BE2C (cell line): ENCODE measurements around the gene PDGFC.

Experiments
- DNase-seq: peaks from one replicate; pipeline ENCODE4 v3.0.0-alpha.2; 2020
- H3K27me3 ChIP-seq: fragments of 250-450 bp; sonication (Bioruptor Pico); 2 replicates; pipeline ENCODE4 v1.5.1; 2020; ENCODE audit warnings: mild to moderate bottlenecking
- H3K36me3 ChIP-seq: fragments of 250-450 bp; sonication (Bioruptor Pico); 2 replicates; pipeline ENCODE4 v1.5.1; 2020; ENCODE audit warnings: mild to moderate bottlenecking
- H3K4me1 ChIP-seq: fragments of 250-450 bp; sonication (Bioruptor Pico); 2 replicates; pipeline ENCODE4 v1.5.1; 2020
- H3K4me3 ChIP-seq: 2 replicates; pipeline ENCODE4 v1.5.1; 2011; ENCODE audit warnings: low read depth, low read length
- H3K9me3 ChIP-seq: fragments of 250-450 bp; sonication (Bioruptor Pico); 2 replicates; pipeline ENCODE4 v1.5.1; 2020
- CTCF ChIP-seq: IDR thresholded peaks from 2 replicates; pipeline ENCODE4 v1.5.1; 2012; ENCODE audit warnings: mild to moderate bottlenecking, low read depth, low read length

The PDGFC gene

GRCh38 chr4:156832886-156833285, 138.7 kb downstream of the PDGFC start:
- no peaks in the 10 kb centered on the region for H3K4me1 ChIP-seq
- no peak for TF ChIP-seq CTCF

GRCh38 chr4:156830351-156830750, 141.2 kb downstream of the PDGFC start:
- no peaks in the 10 kb centered on the region for H3K4me1 ChIP-seq
- DNase-seq = no peak
- no peaks in the 10 kb centered on the region for H3K27me3 ChIP-seq
- H3K9me3 ChIP-seq = no peaks in the 10 kb centered on the region
- H3K4me3 ChIP-seq = no peak overlapping the region
- H3K36me3 ChIP-seq = no peaks in the 10 kb centered on the region
- TF ChIP-seq CTCF = no peak

More at GRCh38 chr4:156832886-156833285, 138.7 kb downstream of the PDGFC start:
- no peak for DNase-seq
- H3K4me3 ChIP-seq = no peak overlapping the region
- H3K9me3 ChIP-seq = no peaks in the 10 kb centered on the region
- no peaks in the 10 kb centered on the region for H3K27me3 ChIP-seq
- H3K36me3 ChIP-seq = no peaks in the 10 kb centered on the region

- no peaks in the 10 kb centered on the region for H3K4me1 ChIP-seq
- DNase-seq = no peak
- TF ChIP-seq CTCF = no peak
- no peaks in the 10 kb centered on the region for H3K27me3 ChIP-seq
- no peaks in the 10 kb centered on the region for H3K9me3 ChIP-seq
- no peaks in the 10 kb centered on the region for H3K36me3 ChIP-seq
- H3K4me3 ChIP-seq = no peak overlapping the region
Observed at GRCh38 chr4:156829201-156829873, 142.3 kb downstream of the PDGFC start.

GRCh38 chr4:156827519-156827918, 144.1 kb downstream of the PDGFC start:
- Histone ChIP-seq H3K4me3 (no peak overlapping the region), H3K9me3 (no peaks in the 10 kb centered on the region), H3K4me1 (no peaks in the 10 kb centered on the region), H3K36me3 (no peaks in the 10 kb centered on the region), H3K27me3 (no peaks in the 10 kb centered on the region)
- TF ChIP-seq CTCF = no peak
- no peak for DNase-seq

DNA sequence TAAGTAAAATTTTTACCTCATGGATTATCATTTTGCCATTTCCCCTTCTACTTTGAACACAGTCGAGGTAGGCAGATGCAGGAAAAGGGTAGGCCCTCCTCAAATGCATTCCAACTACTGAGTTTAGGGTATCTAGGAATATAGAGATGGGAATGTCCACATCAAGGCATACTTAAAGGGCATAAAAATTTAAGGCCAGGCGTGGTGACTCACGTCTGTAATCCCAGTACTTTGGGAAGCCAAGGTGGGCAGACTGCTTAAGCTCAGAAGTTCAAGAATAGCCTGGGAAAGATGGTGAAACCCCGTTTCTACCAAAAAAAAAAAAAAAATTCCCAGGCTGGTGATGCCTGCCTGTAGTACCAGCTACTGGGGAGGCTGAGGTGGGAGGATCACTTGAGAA, 146.5 kb downstream of the PDGFC start:
- no peaks in the 10 kb centered on the region for H3K27me3 ChIP-seq
- no peak for DNase-seq
- H3K36me3 ChIP-seq = no peaks in the 10 kb centered on the region
- no peaks in the 10 kb centered on the region for H3K4me1 ChIP-seq
- H3K4me3 ChIP-seq = no peak overlapping the region
- H3K9me3 ChIP-seq = no peaks in the 10 kb centered on the region
- TF ChIP-seq CTCF = no peak

DNA sequence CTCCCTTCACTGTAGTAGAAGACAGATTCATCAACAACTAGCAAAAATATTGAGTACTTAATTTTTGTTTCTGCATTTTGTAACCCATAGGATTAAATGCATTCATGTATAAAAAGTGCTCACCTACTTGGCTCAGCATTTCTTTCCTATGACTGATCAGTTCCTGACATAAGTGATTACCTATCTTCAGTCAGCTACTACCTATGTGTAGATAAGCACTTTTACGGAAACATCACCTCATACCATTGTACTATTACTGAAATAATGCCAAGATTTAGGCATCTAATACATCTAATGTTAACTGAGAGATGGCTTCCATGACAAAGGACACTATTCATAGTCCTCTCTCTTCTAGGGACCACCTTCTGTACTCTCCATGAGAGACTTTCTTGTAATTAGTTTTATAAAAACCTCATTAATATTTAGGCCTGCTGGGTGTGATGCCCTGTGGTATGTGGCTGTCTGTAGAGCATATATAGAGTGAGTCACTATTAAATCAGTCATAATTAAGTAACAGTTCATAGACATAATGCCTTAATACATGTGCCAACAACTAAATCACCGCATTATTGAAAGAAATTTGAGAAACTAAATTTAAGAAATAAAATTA, 147.0 kb downstream of the PDGFC start:
- Histone ChIP-seq H3K4me3 (no peak overlapping the region), H3K4me1 (no peaks in the 10 kb centered on the region)
- no peak for DNase-seq

More for the DNA sequence above, 147.0 kb downstream of the PDGFC start:
- no peak for TF ChIP-seq CTCF
- Histone ChIP-seq H3K9me3 (no peaks in the 10 kb centered on the region), H3K27me3 (no peaks in the 10 kb centered on the region), H3K36me3 (no peaks in the 10 kb centered on the region)
